Adrenal gland (tissue), 12 donors: ENCODE measurements around the gene PRPF39. TPM values are rescaled to one million over a fixed set of nuclear protein-coding genes. Genes with fewer than 3 reads are reported as not detected.
"Not testable (repeated sequence)": the region's sequence is repeated elsewhere in the genome, so short reads cannot be mapped to it uniquely, and the experiment has no call there.

ENCODE experiments used
- DNase-seq, 7 donors: peaks; one replicate each; pipeline ENCODE4 v3.0.0-alpha.2; 2019 to 2020
- H3K27ac ChIP-seq, 5 donors: fragments of 200-600 bp; sonication (generic) in 4 of 5; 1 replicate in 3 of 5; 2 replicates in 2 of 5; pipeline versions ENCODE4 v1.5.1 to v1.8.0; 2016 to 2020; ENCODE audit warnings: mild to moderate bottlenecking in 1 of 5
- H3K27me3 ChIP-seq: fragments of 200-600 bp; 2 replicates; pipeline ENCODE4 v1.8.0; 2021
- H3K36me3 ChIP-seq, 2 donors: fragments of 200-600 bp; replicated peaks in 1 of 2; 1 replicate in 1 of 2; 2 replicates in 1 of 2; pipeline versions ENCODE4 v1.5.1 to v1.8.0; 2018 to 2022
- H3K4me1 ChIP-seq, 2 donors: fragments of 200-600 bp; replicated peaks in 1 of 2; 1 replicate in 1 of 2; 2 replicates in 1 of 2; pipeline versions ENCODE4 v1.5.1 to v1.8.0; 2018 to 2021
- H3K4me3 ChIP-seq, 4 donors: fragments of 200-600 bp; sonication (generic) in 3 of 4; one replicate each; pipeline ENCODE4 v1.5.1; 2016 to 2018
- H3K9me3 ChIP-seq, 3 donors: fragments of 200-600 bp; sonication (generic) in 1 of 3; replicated peaks in 1 of 3; 1 replicate in 2 of 3; 2 replicates in 1 of 3; pipeline versions ENCODE4 v1.5.1 to v1.8.0; 2016 to 2021
- POLR2A ChIP-seq, 2 donors: fragments of 450-650 bp; IDR thresholded peaks; one replicate each; pipeline ENCODE4 v1.6.1; 2017; ENCODE audit warnings: antibody characterized with exemption in 2 of 2, mild to moderate bottlenecking in 2 of 2, moderate library complexity in 1 of 2
- WGBS, 4 donors: extraction: QIAGEN DNeasy Blood & Tissue Kit in 2 of 4; methylation state at CpG; one replicate each; pipeline versions ENCODE4 v1.1.5 to v1.1.7; 2013 to 2017; 5-methylcytosine and 5-hydroxymethylcytosine counted together
- intact Hi-C, 2 donors: fragments of 100-400 bp; cut with DNase I; formaldehyde crosslinking; loops; one replicate each; pipeline versions ENCODE4 v1.14.1 to v1.15.0; 2022 to 2023
- polyA plus RNA-seq, 3 donors: library from polyadenylated mRNA; stranded (reverse); fragments of 200-250 nt in 2 of 3; fragments of 350-450 nt in 1 of 3; fragmentation: Illumina TruSeq in 1 of 3; extraction: RNeasy Lipid Tissue Mini Kit (QIAGEN cat#74804) in 1 of 3; gene quantifications; one replicate each; pipeline ENCODE4 v1.2.3, GENCODE V29; 2013 to 2014
- total RNA-seq, 9 donors: library from RNA; depleted of rRNA in 4 of 9; stranded (reverse); fragments of >200 nt in 4 of 9; fragments of 120-200 nt in 1 of 9; fragmentation: NEBNext Ultra II Directional in 1 of 9; extraction: Animal tissue kit (Norgen Biotek cat#: 25700) in 1 of 9; gene quantifications; one replicate each; pipeline versions ENCODE4 v1.1.0 to v1.2.4, GENCODE V29; 2013 to 2023
- TF ChIP-seq, protein P1 (sequence below), 6 experiments: fragments of 450-650 bp in 4 of 6; fragments of 200-600 bp in 2 of 6; sonication (generic) in 1 of 6; IDR thresholded peaks; 1 replicate in 5 of 6; 2 replicates in 1 of 6; pipeline versions ENCODE4 v1.5.1 to v1.8.0; 2016 to 2021; ENCODE audit warnings: antibody characterized with exemption in 6 of 6, mild to moderate bottlenecking in 2 of 6, moderate library complexity in 1 of 6
- donor health status: healthy with polysubstance abuse.
- donor health status: Bipolar disorder and iron deficiency.
- donor health status: DM: yes; HTN: yes; CAD: no.
- donor health status: DM: no; HTN: no; CAD: no.
- donor health status: DM: no; HTN: no; CAD: no.
- donor health status: DM: yes; HTN: yes; CAD: no.

PRPF39 gene
- total and polyA plus RNA-seq, 12 donors, result 6.5 to 76.0 (median 36.4) TPM

DNA sequence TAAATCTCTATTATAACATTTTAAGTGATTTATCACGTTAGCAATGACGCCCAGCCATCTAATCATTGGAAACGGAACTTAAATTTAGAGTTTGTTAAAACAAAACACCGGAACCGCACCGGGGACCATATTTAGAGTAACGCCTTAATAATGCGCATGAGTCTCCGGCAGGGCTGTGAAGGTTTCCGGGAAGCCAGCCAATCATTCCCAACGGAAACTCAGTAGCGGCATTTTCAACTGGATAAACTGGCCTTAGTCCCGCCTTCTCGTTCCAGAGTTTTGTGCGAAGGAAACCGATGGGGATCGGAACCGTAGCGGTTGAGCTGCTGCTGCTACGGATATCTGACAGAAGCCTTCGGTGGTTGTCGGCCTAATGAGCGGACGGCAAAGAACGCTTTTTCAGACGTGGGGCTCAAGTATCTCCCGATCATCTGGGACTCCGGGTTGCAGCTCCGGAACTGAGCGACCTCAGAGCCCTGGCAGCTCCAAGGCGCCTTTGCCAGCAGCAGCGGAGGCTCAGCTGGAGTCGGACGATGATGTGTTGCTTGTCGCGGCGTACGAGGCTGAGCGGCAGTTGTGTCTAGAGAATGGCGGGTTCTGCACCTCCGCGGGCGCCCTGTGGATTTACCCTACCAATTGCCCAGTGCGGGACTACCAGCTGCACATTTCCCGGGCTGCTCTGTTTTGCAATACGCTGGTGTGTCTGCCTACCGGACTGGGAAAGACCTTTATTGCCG lies 51.9 kb downstream of the PRPF39 start, which contains the start of gene FANCM:
TSS of gene FANCM (plus strand) at position 272 of the 737 bp plus-strand sequence. CDS start at position 374, 102 bp downstream.
- WGBS, 4 donors, result 0% methylated on average over 27 to 48 of the region's 48 CpGs
- intact Hi-C loops, result loop anchor here in 1 of 2 donors (10.0 kb wide), 3 partner anchors 119 to 221 kb away; partner anchors contain the start of genes KLHL28, MIS18BP1 and TOGARAM1

DNA sequence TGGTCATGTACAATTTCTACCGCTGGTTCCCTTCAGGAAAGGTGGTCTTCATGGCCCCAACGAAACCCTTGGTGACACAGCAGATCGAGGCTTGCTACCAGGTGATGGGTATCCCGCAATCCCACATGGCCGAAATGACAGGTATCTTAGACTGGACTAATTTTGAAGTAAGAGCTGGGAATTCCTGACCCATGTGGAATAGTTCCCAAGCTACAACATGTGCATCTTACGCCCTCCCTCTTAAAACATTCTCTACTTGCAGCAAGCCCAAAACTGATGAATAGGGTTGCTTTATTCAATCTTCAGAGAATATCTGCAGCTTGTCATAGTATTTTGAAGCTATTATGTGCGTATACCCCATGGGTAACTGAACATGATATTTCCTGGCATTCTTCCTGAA lies 52.5 kb downstream of the PRPF39 start:
- TF ChIP-seq, protein P1, sequence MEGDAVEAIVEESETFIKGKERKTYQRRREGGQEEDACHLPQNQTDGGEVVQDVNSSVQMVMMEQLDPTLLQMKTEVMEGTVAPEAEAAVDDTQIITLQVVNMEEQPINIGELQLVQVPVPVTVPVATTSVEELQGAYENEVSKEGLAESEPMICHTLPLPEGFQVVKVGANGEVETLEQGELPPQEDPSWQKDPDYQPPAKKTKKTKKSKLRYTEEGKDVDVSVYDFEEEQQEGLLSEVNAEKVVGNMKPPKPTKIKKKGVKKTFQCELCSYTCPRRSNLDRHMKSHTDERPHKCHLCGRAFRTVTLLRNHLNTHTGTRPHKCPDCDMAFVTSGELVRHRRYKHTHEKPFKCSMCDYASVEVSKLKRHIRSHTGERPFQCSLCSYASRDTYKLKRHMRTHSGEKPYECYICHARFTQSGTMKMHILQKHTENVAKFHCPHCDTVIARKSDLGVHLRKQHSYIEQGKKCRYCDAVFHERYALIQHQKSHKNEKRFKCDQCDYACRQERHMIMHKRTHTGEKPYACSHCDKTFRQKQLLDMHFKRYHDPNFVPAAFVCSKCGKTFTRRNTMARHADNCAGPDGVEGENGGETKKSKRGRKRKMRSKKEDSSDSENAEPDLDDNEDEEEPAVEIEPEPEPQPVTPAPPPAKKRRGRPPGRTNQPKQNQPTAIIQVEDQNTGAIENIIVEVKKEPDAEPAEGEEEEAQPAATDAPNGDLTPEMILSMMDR (IDR thresholded peaks at IDR 0.05), result no peak
- TF ChIP-seq POLR2A (IDR thresholded peaks at IDR 0.05), result no peak
- intact Hi-C loops, result loop anchor here in 1 of 2 donors (10.0 kb wide), 3 partner anchors 118 to 222 kb away; partner anchors contain the start of genes KLHL28, MIS18BP1 and TOGARAM1
- Histone ChIP-seq H3K4me1 (peaks cover 9 to 25% of the 10 kb centered on the region in 2 donors), H3K9me3 (no peaks in the 10 kb centered on the region), H3K4me3 (peak overlapping the region in 3 of 4 donors; percentile 37 to 73 (median 65)), H3K27me3 (no peaks in the 10 kb centered on the region), H3K27ac (peak overlapping the region in 3 of 5 donors; percentile 45 to 91 (median 70)), H3K36me3 (no peaks in the 10 kb centered on the region)
- DNase-seq, result no peak
- WGBS, 4 donors, result 0 to 2% (median 2%) methylated on average over 6 to 7 of the region's 7 CpGs

More for the DNA sequence above, 51.9 kb downstream of the PRPF39 start, which contains the start of gene FANCM:
- Histone ChIP-seq H3K27ac (peak within 1 kb of the TSS; percentile 70 to 91 (median 79)), H3K4me3 (peak within 1 kb of the TSS in 3 of 4 donors; percentile 73 to 81 (median 75)), H3K36me3 (no peaks in the 10 kb centered on the region), H3K4me1 (peaks cover 9 to 28% of the 10 kb centered on the region in 2 donors), H3K27me3 (no peaks in the 10 kb centered on the region), H3K9me3 (no peaks in the 10 kb centered on the region)
- peak in 1 of 2 donors; percentile 55 for TF ChIP-seq POLR2A (IDR thresholded peaks at IDR 0.05)
- TF ChIP-seq, protein P1 (IDR thresholded peaks at IDR 0.05), result no peak
- DNase-seq, result peak; percentile 93 to 98 (median 97)

DNA sequence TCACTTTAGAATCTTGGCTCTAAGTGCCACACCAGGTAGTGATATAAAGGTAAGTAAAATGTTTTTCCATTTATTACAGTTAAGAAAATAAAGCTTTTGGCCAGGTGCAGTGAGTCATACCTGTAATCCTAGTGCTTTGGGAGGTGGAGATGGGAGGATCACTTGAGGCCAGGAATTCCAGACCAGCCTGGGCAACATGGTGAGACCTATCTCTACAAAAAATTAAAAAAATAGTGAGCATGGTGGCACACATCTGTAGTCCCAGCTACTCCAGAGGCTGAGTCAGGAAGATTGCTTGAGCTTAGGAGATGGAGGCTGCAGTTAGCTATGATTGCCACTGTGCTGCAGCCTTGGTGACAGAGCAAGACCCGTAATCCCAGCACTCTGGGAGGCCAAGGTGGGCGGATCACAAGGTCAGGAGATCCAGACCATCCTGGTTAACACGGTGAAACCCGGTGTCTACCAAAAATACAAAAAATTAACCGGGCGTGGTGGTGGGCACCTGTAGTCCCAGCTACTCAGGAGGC lies 56.8 kb downstream of the PRPF39 start:
- no peaks in the 10 kb centered on the region for H3K9me3 ChIP-seq
- no peaks in the 10 kb centered on the region for H3K36me3 ChIP-seq
- no peak for DNase-seq
- H3K27ac ChIP-seq, result no peak overlapping the region
- TF ChIP-seq, protein P1 (IDR thresholded peaks at IDR 0.05), result no peak
- no peak for TF ChIP-seq POLR2A (IDR thresholded peaks at IDR 0.05)
- H3K27me3 ChIP-seq, result no peaks in the 10 kb centered on the region
- intact Hi-C loops, result no loop called here
- WGBS, 4 donors, result 90 to 98% (median 96%) methylated on average over 6 of the region's 6 CpGs
- H3K4me3 ChIP-seq, result no peak overlapping the region
- H3K4me1 ChIP-seq, result peaks cover 9 to 18% of the 10 kb centered on the region in 2 donors

DNA sequence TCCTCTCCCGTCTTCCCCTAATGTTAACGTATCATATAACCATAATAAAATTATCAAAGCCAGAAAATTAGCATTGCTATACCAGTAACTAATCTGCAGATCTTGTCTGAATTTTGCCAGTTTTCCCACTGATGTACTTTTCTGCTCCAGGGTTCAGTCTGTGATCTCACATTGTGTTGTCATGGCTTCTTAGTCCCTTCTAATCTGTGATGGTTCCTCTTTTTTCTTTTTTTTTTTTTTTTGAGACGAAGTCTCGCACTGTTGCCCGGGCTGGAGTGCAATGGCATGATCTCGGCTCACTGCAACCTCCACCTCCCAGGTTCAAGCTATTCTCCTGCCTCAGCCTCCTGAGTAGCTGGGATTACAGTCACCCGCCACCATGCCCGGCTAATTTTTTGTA lies 58.2 kb downstream of the PRPF39 start:
- WGBS, 4 donors, result 85 to 86% (median 86%) methylated on average over 8 of the region's 8 CpGs
- H3K4me3 ChIP-seq, H3K36me3 ChIP-seq, H3K27ac ChIP-seq, DNase-seq, intact Hi-C loops, H3K27me3 ChIP-seq, H3K9me3 ChIP-seq, H3K4me1 ChIP-seq: not testable (repeated sequence)
